ENCODE data around the gene GTPBP3.
"Not testable (repeated sequence)": the region's sequence is repeated elsewhere in the genome, so short reads cannot be mapped to it uniquely, and the experiment has no call there.

The GTPBP3 gene

DNA sequence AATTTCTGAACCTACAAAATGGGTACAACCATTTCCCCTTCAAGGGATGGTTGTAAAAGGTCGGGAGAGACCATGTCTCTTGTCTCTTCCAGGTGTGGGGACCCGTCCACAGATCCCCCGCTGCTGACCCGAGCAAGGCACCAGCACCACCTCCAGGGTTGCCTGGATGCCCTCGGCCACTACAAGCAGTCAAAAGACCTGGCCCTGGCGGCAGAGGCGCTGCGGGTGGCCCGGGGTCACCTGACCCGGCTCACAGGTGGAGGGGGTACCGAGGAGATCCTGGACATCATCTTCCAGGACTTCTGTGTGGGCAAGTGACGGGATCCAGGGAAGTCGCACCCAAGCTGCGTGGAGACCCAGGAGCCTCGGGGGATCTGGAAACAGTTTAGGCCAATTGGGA, 4.0 kb downstream of the GTPBP3 start:
- no peak for DNase-seq (ENCODE audit: low read depth, low spot score)

- DNase-seq (ENCODE audit: low read depth, low spot score), result no peak
Observed at GRCh38 chr19:17341845-17342244, 4.5 kb downstream of the GTPBP3 start.

DNA sequence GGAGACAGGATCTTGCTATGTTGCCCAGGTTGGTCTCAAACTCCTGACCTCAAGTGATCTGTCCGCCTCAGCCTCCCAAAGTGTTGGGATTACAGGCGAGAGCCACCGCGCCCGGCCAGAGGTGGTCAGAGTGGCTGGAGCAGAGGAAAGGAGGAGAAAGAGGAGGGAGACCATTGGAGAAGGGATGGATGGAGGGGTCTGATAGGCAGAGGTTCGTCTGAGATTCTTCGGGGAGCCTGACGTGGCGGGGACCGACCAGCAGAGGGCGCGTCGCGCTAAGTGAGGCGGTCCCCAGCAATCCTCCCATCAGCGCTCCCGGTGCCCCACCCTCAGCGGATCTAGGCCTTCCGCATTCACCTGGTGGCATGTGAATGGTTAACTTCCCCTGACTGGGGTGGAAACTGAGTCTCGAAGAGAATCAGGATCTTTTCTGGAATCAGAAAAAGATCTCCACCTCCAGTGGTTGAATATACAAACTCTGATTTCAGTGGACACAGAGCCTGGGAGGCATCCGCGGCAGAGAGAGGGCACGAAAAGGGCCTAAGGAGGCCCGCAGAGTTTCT, 8.8 kb downstream of the GTPBP3 start:
- no peak for DNase-seq (ENCODE audit: low read depth, low spot score)

GRCh38 chr19:17347361-17347760, 10.0 kb downstream of the GTPBP3 start:
- no peak for DNase-seq (ENCODE audit: low read depth, low spot score)

- DNase-seq (ENCODE audit: low read depth, low spot score), result no peak
Observed at GRCh38 chr19:17347877-17348276, 10.5 kb downstream of the GTPBP3 start.

DNA sequence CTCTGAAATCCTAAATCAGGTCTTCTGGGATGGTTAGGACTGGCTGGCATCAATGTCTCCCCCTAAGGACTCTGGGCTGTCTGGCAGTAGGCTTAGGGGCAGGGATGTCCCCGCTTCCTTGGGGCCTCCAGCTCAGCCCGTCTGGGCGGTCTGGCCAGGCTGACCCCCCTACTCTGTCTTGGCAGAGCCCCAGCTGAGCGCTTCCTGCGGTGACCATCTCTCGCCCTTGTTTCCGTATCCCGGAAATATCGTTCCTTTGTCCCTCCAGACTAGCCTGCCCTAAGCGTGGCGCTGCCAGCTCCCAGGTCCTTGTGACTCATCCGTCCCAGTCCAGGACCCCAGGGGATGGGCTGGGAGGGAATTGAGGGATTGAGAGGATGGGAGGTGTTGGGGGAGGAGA, 11.3 kb downstream of the GTPBP3 start:
- DNase-seq (ENCODE audit: low read depth, low spot score), result no peak

DNA sequence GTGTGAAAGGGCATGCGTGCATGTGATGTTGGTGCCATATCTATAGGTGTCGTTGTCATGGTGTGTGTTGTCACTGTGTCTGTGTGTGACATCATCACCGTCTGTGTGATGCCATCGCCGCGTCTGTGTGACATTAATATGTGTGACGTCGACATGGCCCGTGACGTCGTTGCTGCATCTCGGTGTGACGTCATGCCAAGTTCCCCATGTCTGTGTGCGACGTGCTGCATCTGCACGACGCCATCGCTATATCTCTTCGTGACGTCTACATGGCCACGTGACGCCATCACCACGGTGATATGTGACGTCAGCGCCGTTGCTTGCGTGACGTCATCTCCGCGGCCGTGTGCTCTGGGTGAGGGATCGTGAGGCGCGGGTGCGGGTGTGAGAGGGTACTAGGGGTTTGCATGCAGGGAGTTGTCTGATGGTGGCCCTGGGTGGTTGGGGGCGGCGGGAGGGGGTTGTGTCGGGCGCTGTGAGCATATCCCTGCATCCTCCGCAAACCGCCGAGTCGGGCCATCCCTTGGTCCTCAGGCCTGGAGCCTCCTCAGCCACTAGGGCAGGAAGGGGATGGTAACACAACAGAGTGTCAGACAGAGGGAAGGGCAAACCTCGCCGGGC, 14.6 kb downstream of the GTPBP3 start:
- no peak for DNase-seq (ENCODE audit: low read depth, low spot score)

DNA sequence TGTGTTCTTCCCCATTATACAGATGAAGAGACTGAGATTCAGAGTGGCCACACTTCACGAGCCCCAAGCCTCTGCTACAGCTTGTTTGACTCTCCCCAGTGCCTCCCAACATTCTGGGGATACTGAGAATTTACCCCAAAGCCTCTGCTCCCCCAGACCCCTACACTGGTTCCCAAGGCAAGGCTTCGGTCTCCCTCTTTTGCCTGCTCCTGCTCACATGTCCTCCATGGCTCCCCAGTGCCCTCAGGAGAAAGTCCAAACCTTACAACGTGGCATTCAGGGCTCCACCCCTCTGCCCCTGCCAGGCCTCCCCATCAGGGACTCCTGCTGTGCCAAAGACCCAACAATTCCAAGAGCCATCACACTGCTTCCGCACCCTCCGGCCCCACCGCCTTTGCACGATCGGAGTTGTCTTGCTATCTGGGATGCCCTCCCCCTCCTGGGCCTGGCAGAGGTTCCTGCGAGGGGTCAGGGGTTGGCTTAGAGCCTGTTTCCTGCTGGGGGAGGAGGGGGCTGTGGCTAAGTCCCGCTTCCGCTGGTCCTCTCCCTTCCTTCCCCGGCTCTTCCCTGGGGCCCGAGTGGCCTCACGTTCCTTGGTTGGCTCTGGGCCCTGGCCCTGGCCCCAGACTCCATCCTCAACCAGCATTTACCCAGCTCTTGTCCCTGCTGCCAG, 15.4 kb downstream of the GTPBP3 start:
- DNase-seq (ENCODE audit: low read depth, low spot score), result no peak

DNA sequence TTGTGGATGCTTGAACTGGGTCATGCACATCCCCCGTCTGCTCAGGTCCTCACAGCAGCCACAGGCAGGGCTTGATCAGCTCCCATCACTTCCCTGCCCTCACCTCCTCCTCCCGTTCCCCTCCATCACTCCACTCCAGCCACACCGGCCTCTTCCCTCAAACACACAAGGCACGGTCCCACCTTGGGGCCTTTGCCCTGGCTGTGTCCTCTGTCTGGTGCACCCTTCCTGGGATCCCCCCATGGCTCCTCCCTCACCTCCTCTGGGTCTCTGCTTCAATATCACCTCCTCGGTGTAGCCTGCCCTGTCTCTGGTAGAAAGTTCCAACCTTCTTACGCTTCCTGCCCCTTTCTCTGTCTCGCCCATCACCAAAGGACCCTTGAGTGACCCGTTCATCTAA, 16.0 kb downstream of the GTPBP3 start:
- no peak for DNase-seq (ENCODE audit: low read depth, low spot score)

DNA sequence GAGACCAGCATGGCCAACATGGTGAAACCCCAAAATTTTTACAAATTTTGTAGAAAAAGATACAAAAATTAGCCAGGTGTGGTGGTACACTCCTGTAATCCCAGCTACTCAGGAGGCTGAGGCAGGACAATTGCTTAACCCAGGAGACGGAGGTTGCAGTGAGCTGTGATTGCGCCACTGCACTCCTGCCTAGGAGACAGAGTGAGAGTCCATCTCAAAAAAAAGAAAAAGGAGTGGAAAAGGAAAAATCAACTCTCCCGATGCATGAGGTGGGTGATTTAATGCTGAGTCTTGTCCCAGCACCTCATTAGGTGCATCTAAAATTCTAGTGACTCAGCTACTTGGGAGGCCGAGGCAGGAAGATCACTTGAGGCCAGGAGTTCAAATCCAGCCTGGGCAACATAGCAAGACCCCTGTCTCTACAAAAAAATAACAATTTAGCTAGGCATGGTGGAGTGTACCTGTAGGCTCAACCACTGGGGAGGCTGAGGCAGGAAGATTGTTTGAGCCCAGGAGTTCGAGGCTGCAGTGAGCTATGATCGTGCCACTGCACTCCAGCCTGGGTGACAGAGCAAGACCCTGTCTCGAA, 19.8 kb downstream of the GTPBP3 start:
- no peak for DNase-seq (ENCODE audit: low read depth, low spot score)

DNA sequence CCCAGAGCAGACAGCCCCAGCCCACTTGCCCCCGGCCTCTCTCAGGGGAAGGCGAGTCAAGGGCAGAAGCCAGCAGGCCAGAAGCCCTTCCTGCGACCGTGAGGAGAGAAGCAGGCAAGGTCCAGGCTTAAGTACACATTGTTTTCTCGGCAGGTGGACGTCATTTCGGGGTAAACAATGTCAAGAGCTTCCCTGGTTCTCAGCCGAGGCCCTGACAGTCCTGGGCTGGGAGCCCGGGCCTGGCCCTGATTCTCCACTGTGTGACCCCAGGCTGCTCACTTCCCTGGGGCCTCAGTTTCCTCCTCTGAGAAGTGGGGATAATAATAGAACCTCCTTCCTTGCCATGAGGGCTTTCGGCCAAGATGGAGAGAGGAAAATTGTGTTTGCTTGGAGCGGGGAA, 20.4 kb downstream of the GTPBP3 start:
- no peak for DNase-seq (ENCODE audit: low read depth, low spot score)

GRCh38 chr19:17358395-17358794, 21.0 kb downstream of the GTPBP3 start:
- no peak for DNase-seq (ENCODE audit: low read depth, low spot score)

DNA sequence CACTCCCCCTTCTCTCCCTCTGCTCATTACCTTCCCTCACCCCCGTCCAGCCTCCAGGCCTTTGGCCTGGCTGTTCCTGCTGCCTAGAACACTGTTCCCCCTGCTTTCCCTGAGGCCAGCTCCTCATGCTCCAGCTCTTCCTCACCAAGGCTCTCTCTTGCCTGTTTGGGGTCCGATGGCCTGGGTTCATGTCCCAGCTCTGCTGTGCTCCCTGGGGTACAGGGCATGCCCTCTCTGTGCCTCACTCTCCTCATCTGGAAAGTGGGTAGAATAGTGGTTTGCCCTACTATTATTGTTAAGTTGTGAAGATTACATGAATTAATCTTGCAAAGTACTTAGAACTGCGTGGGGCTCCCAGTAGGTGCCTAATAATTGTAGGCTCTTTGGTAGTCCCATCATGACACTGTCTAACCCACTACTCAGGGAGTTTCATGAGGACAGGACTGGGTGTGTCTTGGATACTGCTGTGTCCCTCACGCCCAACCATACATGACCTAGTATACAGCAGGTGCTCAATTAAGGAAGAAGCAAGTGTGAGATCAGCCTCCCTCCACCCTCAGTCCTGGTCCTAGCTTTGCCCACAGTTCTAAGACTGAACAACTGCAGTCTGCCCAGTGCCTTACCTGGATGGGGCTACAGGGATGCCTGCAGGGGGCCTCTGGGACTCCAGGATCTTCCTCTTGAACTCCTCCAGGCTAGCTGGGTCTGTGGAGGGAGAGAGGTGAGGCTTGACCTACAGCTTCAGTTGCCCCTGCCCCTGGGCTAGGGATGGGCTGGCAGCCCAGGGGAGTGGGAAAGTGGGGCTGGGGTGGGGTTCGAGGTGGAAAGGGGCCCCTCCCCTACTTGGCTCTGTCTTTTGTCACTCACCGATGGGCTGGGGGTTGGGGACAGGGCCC, 22.8 kb downstream of the GTPBP3 start:
- DNase-seq (ENCODE audit: low read depth, low spot score), result no peak

DNA sequence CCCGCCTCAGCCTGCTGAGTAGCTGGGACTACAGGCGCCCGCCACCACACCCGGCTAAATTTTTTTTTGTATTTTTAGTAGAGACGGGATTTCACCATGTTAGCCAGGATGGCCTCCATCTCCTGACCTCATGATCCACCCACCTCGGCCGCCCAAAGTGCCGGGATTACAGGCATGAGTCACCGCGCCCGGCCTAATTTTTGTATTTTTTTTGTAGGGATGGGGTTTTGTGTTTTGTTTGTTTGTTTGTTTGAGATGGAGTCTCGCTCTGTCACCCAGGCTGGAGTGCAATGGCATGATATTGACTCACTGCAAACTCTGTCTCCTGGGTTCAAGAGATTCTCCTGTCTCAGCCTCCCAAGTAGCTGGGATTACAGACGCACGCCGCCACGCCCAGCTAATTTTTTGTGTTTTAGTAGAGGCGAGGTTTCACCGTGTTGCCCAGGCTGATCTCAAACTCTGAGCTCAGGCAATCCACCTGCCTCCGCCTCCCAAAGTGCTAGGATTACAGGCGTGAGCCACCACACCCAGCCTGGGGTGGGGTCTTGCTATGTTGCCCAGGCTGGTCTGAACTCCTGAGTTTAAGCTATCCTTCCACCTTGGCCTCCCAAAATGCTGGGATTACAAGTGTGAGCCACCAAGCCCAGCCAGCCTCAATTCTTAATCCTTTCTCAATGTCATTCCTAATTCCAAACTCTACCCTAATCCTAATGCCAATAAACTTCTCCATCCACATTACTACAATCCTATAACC, 26.7 kb downstream of the GTPBP3 start:
- DNase-seq (ENCODE audit: low read depth, low spot score), result not testable (repeated sequence)

GRCh38 chr19:17365361-17365760, 28.0 kb downstream of the GTPBP3 start:
- DNase-seq (ENCODE audit: low read depth, low spot score), result no peak

GRCh38 chr19:17370026-17370587, 32.8 kb downstream of the GTPBP3 start:
- no peak for DNase-seq (ENCODE audit: low read depth, low spot score)

GRCh38 chr19:17376935-17377600, 39.7 kb downstream of the GTPBP3 start, which contains the start of gene PLVAP:
Gene PLVAP (minus strand): TSS chr19:17377342. CDS start chr19:17377288, 54 bp downstream.
- no peak for DNase-seq (ENCODE audit: low read depth, low spot score)

- no peak for DNase-seq (ENCODE audit: low read depth, low spot score)
Observed at GRCh38 chr19:17378271-17378670, 40.9 kb downstream of the GTPBP3 start.

DNA sequence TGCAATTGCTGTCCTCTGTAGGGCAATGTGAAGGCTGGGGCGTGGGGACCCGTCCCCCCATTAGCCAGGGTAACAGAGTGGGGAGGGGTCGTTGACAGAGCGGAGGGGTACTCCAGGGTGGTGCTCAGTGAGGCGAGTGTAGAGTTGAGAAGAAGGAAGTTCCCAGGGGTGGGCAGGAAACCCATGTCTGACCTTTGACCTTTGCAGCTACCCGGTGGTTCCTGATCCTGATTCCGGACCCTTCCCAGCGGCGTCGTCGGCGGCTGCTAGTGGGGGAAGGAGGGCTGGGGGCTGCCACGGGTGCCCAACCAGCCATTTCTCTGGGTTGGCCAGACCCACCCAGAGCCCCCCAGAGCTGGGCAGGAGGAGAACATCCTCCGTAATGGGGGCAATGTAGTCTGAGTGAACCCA, 41.9 kb downstream of the GTPBP3 start:
- DNase-seq (ENCODE audit: low read depth, low spot score), result no peak

All from iPS DF 19.7 (cell line).